AG04450 (cell line): ENCODE measurements around the gene LRIG1. TPM values are rescaled to one million over a fixed set of nuclear protein-coding genes. Genes with fewer than 3 reads are reported as not detected.

Source experiments
- CTCF ChIA-PET: fragments of 300-600, 350-600 bp; formaldehyde crosslinking; extraction: SDS; loops from one replicate; lab custom pipeline; 2022; ENCODE audit warnings: antibody characterized with exemption, inconsistent platforms; lab: Charles Lee
- POLR2A ChIA-PET: fragments of 350-600 bp; formaldehyde crosslinking; extraction: SDS; loops from one replicate; lab custom pipeline; 2021; ENCODE audit warnings: antibody characterized with exemption, inconsistent platforms; lab: Yijun Ruan, JAX
- DNase-seq: peaks from one replicate; pipeline ENCODE4 v3.0.0-alpha.2; 2011; ENCODE audit warnings: low read depth, low spot score
- H3K27ac ChIP-seq: one replicate; pipeline ENCODE4 v1.5.1; 2012; ENCODE audit warnings: low read depth, low read length, control low read depth
- H3K27me3 ChIP-seq: one replicate; pipeline ENCODE4 v1.6.0; 2012; ENCODE audit warnings: low read length; ENCODE audit not compliant: control insufficient read depth, insufficient read depth
- H3K4me3 ChIP-seq: 2 replicates; pipeline ENCODE4 v1.5.1; 2011; ENCODE audit warnings: mild to moderate bottlenecking, low read depth, low read length, control low read depth
- H3K9me3 ChIP-seq: 2 replicates; pipeline ENCODE4 v1.5.1; 2012; ENCODE audit warnings: low read length; ENCODE audit not compliant: control insufficient read depth, insufficient read depth
- CTCF ChIP-seq: IDR thresholded peaks from 2 replicates; pipeline ENCODE4 v1.5.1; 2011; ENCODE audit warnings: low read depth, low read length, control low read depth, inconsistent platforms
- polyA plus RNA-seq: library from polyadenylated mRNA; depleted of rRNA; stranded (reverse); fragments of >200 nt; gene quantifications from 2 replicates; pipeline ENCODE4 v1.2.3, GENCODE V29; 2011

Gene LRIG1
- polyA plus RNA-seq, 1 experiment = 68.3 TPM

- H3K27ac ChIP-seq = peak overlapping the region; percentile 92
- ChIA-PET CTCF (interaction anchor here (0.6 to 1.3 kb wide), 5 partner anchors 34 to 380 kb away, joined by 3 to 4 read pairs (median 4); no protein-coding TSS in a partner anchor), POLR2A (interaction anchor here (0.6 to 1.5 kb wide), 6 partner anchors 8 to 48 kb away, joined by 3 to 5 read pairs (median 3); no protein-coding TSS in a partner anchor)
- peak; percentile 69 for DNase-seq
- H3K9me3 ChIP-seq = no peaks in the 10 kb centered on the region; the same call in 1 of the 2 replicates
- 0 out of 2 replicates have a peak, but pooled peaks have one; percentile 24 for TF ChIP-seq CTCF
- H3K27me3 ChIP-seq = no peaks in the 10 kb centered on the region
- peak overlapping the region; percentile 13; the same call in 1 of the 2 replicates for H3K4me3 ChIP-seq
Observed at GRCh38 chr3:66442254-66443117, 58.3 kb downstream of the LRIG1 start.

- no peak overlapping the region for H3K4me3 ChIP-seq
- H3K9me3 ChIP-seq = no peaks in the 10 kb centered on the region; the same call in 1 of the 2 replicates
- DNase-seq = no peak
- H3K27me3 ChIP-seq = no peaks in the 10 kb centered on the region
- POLR2A ChIA-PET = interaction anchor here (1.2 to 1.5 kb wide), 3 partner anchors 12 to 49 kb away, joined by 3 to 5 read pairs (median 4); no protein-coding TSS in a partner anchor
- peak overlapping the region; percentile 52 for H3K27ac ChIP-seq
- no peak for TF ChIP-seq CTCF
- CTCF ChIA-PET = interaction anchor here (0.7 to 1.3 kb wide), 2 partner anchors 34 to 381 kb away, joined by 5 to 6 read pairs; no protein-coding TSS in a partner anchor
Observed at GRCh38 chr3:66441692-66442091, 59.1 kb downstream of the LRIG1 start.

- POLR2A ChIA-PET = no interaction called here
- DNase-seq = no peak
- Histone ChIP-seq H3K4me3 (no peak overlapping the region), H3K9me3 (no peaks in the 10 kb centered on the region; the same call in 1 of the 2 replicates), H3K27ac (peak overlapping the region; percentile 52), H3K27me3 (no peaks in the 10 kb centered on the region)
- CTCF ChIA-PET = interaction anchor here (0.6 to 1.3 kb wide), 3 partner anchors 33 to 382 kb away, joined by 3 to 6 read pairs (median 5); no protein-coding TSS in a partner anchor
- no peak for TF ChIP-seq CTCF
Observed at GRCh38 chr3:66441129-66441528, 59.7 kb downstream of the LRIG1 start.

- no peaks in the 10 kb centered on the region for H3K27me3 ChIP-seq
- H3K9me3 ChIP-seq = no peaks in the 10 kb centered on the region; the same call in 1 of the 2 replicates
- DNase-seq = no peak
- CTCF ChIA-PET = interaction anchor here (0.7 kb wide), 1 partner anchor 383 kb away, joined by 3 read pairs; no protein-coding TSS in a partner anchor
- H3K4me3 ChIP-seq = no peak overlapping the region
- H3K27ac ChIP-seq = no peak overlapping the region
- POLR2A ChIA-PET = interaction anchor here (1.6 kb wide), 1 partner anchor 8 kb away, joined by 5 read pairs; no protein-coding TSS in a partner anchor
- no peak for TF ChIP-seq CTCF
Observed at GRCh38 chr3:66439666-66440344, 61.0 kb downstream of the LRIG1 start.
